Amygdala (tissue), 56 donors: ENCODE results near the gene SMAD3.
"Not testable (repeated sequence)": the region's sequence is repeated elsewhere in the genome, so short reads cannot be mapped to it uniquely, and the experiment has no call there.

Experiments used
- DNase-seq, 56 donors: peaks; one replicate each; lab custom pipeline; 2025; lab: John Stamatoyannopoulos, UW

Gene SMAD3

DNA sequence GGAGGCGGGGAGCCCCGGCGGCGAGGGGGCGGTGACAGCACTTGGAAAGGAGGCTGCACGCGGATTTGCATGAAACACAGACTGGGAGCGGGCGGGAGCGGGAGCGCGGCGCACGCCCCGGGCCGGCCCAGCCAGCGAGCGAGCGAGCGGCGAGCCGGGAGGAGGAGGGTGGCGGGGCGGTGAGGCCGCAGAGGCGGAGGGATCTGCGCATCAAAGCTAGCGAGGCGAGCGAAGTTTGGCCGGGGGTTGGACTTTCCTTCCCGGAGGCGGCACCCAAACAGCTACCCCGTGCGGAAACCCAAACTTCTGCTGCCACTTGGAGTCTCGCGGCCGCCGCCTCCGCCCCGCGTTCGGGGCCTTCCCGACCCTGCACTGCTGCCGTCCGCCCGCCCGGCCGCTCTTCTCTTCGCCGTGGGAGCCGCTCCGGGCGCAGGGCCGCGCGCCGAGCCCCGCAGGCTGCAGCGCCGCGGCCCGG, at the start of gene SMAD3:
TSS of gene SMAD3 (plus strand) at position 72 of the 475 bp plus-strand sequence. CDS start 553 bp downstream, outside the sequence.
- peak in 51 of 56 donors; percentile 16 to 84 (median 68) for DNase-seq

DNA sequence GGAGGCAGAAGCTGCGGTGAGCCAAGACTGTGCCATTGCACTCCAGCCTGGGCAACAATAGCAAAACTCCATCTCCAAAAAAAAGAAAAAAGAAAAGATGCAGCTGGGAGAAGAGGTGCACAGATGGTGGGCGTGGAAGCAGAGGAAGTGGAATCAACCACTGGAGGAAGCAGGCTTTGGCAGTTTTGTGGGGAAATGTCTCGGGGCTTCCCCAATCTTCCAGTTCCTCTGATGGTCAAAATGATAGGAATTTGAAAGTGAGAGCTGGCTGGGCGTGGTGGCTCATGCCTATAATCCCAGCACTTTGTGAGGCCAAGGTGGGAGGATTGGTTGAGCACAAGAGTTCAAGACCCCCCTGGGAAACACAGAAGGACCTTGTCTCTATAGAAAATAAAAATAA, 48.1 kb upstream of the SMAD3 start:
- no peak for DNase-seq

DNA sequence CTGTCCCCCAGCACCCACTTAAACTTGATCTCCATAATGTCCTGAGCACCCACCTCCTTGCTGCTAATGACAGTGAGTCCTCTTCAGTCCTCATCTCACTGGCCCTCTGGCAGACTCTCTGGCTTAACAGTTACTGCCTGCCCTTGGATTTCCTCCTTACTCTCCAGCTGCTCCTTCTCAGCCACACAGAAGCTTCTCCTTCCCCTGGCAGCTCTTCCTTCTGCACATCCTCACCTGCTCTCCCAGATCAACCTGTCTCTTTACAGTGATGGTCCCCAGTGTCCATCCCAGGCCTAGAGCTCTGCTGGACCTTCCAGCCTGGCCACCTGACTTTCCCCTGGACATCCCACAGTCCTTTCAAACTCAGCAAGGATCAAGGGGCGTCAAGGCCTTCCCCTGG, 47.4 kb upstream of the SMAD3 start:
- no peak for DNase-seq

DNA sequence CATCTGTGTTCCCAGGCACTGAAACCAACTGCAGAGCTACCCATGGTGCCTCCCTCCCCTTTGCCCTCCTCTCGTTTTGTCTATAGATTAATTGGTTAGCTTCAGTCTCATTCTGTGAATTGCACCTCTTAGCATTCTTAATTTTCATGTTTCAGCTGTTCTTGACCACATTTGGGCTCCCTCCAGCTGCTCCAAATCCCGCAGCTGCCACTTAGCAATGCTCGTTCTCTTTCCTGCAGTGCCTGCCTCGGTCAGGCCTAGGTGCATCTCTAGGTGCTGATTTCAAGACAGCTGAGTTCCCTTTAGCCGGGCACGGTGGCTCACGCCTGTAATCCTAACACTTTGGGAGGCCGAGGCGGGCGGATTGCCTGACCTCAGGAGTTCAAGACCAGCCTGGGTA, 47.0 kb upstream of the SMAD3 start:
- no peak for DNase-seq

DNA sequence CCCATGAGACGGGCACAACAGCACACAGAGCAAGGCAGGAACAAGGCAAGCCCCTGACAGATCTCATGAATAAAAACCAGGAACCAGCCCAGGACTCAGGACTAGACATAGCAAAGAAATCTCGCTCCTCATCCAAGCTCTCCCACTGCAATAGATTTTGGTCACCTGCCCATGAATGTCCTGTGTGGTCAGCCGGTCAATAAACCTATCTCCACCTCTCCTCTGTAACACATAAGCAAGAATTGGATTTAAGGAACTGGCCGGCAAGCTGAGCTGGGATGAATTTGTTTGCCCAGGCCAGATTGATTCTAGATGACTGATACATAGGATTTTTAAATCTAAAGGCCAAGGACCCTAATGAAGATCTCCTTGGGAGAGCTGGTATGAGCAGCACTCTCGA, 46.3 kb upstream of the SMAD3 start:
- no peak for DNase-seq

DNA sequence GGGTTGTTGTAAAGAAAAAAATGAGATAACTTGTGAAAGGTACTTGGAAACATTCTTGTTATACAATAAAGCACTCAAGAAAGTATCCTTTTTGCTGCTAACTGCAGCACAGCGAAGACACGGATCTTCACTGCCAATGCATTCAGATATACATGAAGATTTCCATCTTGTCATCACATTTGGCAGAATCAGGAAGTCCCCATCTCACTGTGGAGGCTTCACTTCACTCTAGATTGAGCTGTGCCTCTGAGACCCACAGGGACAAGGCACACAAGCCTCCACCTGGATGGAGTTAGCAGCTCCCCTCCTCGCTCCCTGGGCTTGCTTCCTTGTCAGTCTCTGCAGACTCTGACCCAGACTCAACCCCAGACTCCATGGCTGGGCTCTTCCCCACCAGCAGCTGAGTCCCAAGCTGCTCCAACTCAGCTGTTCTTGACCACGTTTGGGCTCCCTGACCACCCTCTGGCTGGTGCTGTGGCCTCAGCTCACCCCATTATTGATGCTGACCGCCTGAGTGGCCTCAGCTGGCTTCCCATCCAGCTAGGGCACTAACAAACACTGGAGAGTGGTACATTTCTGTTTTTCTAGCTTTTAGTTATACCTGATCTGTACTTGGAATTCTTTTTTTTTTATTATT, 45.4 kb upstream of the SMAD3 start:
- DNase-seq, result no peak

DNA sequence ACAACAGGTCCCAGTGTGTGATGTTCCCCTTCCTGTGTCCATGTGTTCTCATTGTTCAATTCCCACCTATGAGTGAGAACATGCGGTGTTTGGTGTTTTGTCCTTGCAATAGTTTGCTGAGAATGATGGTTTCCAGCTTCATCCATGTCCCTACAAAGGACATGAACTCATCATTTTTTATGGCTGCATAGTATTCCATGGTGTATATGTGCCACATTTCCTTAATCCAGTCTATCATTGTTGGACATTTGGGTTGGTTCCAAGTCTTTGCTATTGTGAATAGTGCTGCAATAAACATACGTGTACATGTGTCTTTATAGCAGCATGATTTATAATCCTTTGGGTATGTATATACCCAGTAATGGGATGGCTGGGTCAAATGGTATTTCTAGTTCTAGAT, 44.7 kb upstream of the SMAD3 start:
- not testable (repeated sequence) for DNase-seq

DNA sequence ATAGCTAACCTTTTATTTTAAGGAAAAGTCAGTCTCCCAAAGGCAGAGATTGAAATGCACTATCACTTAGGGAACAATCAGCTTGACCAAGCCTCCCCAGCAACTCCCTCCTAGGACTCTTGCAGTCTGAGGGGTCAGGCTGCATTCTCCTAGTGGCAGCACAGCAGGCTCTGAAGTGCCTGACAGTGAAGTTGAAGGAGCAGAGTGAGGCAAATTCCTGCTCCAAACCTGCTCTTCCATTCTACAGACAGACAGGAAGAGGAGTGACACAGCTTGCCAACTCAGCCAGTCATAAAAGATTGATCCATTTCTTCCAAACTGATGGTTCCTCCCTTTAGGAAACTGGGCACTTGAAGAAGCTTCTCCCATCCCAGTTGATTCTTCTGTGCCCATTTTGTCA, 43.9 kb upstream of the SMAD3 start:
- no peak for DNase-seq

DNA sequence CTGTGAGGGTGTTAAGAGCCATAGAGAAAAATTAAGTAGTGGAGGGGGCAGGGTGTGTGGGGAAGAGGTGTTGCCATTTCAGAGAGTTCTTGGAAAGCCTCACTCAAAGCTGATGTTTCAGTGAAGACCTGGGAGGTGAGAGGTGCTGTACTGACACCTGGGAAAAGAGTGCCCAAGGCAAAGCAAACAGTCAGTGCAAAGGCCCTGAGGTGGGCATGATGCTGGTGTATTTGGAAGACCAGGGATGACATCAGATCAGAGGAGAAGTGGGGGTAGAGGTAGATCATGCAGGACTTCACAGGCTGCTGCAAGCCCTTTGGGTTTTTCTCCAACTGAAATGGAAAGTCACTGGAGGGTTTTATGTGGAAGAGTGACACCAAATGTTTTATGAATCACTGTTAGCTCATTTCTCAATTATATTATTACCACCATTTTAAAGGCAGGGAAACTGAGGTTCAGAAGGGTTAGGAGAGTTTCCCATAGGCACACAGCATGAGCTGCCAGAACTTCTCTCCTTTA, 42.8 kb upstream of the SMAD3 start:
- no peak for DNase-seq

DNA sequence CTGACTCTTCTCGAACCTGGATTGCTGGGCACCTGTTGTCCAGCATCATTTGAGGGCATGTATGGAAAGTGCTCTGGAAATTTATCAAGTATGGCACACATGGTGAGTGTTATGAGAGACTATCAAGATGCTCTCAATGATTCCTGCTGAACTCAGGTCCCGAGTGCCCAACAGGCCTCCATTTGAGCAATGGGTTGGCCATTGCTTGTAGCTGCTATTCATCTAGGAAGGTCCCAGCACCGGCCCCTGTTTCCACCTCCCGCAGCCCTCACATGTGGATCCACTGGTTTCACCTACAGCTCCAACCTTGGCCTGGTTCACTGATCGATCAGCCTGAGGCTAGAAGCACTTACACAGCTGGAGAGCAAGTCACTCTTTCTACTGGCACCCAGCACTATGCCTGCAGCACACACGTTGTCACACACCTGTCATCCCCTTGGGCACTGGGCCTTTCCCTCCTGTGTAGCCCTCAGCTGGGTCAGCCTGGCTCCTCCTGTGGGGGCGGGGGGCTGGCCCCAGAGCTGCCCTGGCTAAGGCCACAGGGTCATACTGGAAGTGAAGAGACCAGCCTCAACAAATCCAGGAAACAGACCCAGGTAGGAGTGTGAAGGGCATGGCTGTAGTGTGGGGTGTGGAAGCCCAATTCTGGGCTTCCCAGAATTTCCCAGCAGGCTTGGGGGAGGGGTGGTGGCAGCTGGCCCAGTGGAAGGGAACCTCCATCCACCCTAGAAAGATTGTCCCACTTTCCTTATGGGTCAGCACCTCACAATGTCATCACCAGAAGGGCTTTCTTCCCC, 41.7 kb upstream of the SMAD3 start:
- DNase-seq, result no peak

DNA sequence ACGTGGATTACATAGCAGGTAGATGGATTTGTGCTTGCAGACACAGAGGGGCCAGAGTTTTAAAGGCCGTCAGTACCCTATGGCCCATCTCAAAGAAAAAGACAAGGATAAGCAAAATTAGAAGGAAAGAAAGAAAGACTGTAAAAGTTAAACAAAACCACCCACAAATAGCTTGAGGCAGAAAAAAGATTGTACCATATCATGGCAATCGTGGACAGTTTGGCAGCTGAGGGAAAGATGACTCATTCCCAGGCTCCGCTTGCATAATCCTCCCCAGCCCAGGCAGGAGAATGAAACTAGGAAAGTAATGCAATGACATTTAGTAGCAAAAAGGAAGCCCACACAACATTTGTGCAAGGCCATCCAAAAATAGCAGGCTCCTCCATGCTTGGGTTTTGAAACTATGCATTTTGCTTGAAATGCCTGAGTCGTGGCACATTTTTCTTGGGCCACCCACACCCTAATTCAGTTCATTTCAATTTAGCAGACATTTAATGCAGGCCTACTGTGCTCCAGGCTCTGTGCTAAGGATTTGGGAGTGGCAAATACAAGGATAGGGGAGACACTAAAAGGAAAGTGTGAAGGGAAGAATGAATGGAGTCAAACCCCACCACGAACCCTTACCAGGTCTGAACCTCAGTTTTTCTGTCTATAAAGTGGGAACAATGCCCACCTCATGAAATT, 40.9 kb upstream of the SMAD3 start:
- peak in 43 of 56 donors; percentile 5 to 82 (median 35) for DNase-seq

DNA sequence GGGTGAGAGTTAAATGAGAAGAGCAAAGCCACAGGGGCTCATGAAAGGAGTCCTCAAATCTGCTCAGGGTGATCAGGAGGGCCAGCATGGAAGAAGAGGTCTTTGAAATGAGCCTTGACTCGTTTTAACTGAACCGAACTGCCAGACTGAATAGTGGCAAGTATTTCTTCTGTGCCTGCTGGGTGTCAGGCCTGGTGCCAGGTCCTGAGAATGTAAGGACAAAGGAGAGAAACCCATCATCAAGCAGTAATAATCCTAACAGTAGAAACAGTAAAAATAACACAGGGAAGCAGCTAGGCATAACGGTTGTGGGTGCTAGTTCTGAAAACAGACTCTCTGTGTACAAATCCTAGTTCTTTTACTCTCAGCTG, 40.4 kb upstream of the SMAD3 start:
- DNase-seq, result no peak

DNA sequence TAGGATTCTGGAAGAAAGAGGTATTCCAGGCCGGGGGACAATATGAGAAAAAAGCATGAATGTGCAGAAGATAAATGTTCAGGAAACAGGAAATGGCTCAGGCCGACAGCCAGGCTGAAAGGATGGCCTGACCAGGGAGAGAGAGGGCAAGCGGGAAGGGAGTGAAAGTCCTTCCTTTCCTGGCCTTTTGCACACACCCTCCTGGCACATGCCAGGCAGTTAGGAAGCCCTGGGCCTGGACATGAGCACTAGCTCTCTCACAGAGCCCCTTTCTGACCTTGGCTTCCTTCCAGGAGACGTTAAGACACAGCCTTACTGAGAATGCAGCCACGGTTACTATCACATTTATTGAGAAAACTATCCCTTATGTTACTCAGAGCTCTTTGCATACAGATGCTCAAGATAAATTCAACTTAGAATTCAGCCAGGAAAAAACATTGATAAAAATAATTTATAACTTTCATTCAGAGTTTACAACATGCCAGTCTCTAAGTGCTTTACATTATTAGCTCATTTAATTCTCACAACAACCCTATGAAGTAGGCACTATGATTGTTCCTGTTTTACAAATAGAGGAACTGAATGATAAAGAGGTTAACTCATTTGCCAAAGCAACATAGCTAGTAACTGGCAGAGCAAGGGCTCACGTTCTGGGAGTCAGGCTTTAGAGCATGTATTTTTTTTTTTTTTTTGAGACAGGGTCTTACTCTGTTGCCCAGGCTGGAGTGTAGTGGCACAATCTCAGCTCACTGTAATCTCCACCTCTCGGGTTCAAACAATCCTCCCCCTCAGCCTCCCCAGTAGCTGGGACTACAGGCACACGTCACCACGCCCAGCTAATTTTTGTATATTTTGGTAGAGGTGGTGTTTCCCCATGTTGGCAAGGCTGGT, 39.4 kb upstream of the SMAD3 start:
- DNase-seq, result peak in 2 of 56 donors; percentile 11 to 14

DNA sequence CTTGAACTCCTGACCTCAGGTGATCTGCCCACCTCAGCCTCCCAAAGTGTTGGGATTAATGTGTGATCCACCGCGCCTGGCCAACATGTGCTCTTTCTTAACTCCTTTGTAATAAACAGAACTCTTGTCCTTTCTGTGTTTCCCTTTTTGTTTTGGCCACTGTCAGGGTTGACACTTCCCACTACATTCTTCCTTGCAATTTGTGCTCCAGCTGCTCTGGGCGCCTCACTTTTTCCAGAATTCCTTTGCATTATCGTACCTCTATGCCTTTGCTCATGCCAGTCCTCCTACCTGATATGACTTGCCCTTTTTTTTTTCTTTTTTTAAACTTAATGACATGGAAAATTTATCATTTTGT, 38.8 kb upstream of the SMAD3 start:
- no peak for DNase-seq

DNA sequence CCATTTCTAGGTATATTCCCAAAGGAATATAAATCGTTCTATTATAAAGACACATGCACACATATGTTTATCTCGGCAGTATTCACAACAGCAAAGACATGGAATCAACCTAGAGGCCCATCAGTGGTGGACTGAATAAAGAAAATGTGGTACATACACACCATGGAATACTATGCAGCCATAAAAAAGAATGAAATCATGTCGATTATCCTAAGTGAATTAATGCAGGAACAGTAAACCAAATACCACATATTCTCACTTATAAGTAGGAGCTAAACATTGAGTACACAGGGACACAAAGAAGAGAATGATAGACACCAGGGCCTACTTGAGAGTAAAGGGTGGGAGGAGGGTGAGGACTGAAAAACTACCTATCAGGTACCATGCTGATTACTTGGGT, 37.0 kb upstream of the SMAD3 start:
- not testable (repeated sequence) for DNase-seq

DNA sequence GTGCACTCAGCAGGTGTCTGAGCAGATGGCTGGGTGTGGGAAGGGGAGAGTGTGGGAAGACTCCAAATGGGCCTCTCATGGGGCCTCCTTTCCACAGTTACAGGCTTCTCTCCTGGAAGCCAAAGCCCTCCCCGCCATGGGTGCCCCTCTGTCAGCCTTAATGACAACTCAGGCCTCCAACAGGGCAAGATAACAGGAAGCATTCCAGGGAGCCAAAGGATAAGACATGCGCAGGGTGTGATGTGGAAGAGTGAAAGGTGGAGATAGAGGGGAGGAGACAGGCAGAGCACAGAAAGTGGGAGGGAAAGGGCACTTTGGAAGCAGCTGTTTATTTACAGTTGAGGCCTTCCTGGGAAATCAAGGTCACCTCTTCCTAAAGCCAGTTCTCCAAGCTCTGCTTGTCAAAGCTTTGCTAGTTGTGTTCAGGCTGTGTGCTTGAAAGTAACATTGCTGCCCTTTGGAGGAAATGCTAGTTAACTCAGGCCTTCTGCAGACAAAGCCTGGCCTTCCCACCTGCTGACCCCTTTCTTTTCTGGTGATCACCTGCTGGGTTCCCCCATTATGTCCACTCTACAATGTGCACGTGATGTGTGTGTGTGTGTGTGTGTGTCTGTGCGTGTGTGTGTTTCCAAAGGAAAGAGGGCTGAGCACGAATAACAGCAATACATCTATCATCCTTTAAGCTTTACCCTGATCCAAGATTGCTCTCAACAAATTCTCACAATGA, 35.2 kb upstream of the SMAD3 start:
- no peak for DNase-seq

DNA sequence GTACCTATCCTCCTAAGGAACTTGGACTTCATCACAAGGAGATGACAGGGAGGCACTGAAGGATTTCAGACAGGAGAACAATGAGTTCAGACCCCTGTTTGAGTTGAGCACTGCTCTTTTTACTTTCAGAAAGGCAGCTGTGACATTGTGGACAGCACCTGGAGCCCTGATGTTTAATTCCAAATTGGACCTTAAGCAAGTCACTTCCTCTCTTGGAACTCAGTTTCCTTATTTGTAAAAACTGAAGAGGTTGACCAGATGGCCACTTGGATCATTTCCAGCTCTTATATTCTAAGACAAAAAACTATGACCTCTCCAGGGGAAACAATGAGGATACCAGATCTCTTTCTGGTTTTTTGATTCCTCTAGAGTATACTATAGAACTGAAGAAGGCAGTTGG, 34.1 kb upstream of the SMAD3 start:
- DNase-seq, result no peak

DNA sequence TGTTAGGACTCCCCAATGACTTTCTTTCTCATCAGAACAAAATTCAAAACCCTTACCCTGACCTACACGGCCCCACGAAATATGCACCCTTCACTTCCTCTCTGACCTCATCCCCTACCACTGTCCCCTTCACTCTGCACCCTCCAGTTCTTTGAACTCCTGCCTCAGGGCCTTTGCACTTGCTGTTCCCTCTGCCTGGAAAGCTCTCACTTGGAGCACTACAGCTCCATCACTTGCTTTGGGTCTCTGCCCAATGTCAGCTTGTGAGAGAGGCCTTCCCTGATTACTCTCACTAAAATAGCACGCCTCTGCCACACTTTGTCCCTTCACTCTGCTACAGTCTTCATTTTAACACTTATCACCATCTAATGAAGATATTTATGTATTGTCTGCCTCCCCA, 32.8 kb upstream of the SMAD3 start:
- DNase-seq, result no peak

DNA sequence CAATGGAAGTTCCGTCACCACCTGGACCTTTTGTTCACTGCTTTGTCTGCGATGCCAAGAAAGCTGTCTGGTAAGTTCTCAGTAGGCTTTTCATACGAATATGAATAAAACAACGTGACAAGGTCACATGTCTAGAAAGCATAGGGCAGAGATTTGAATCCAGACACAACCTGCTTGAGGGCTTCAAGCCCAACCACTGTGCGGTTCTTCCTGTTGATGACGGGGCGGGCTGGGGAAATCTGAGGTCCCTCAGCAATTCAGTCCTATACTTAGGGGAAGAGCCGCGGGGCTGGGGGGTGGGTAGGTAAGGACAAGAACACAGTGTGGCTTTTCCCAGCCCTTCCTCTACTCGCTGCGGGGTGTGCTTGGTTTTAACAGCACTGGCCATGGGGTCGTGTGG, 32.4 kb upstream of the SMAD3 start:
- DNase-seq, result no peak
